Activated T-cell treated with anti-CD3 and anti-CD28 coated beads, Interleukin-2, amount 50 U/mL, for 1 hour (primary cell): ENCODE measurements around the gene APOB.
"Not testable (repeated sequence)": the region's sequence is repeated elsewhere in the genome, so short reads cannot be mapped to it uniquely, and the experiment has no call there.

ENCODE experiments used
- DNase-seq: peaks from one replicate; pipeline ENCODE4 v3.0.0-alpha.2; 2020

The APOB gene

GRCh38 chr2:21032338-21033236 is 11.3 kb downstream of the APOB start:
- no peak for DNase-seq

- DNase-seq, result no peak
These were observed 12.6 kb downstream of the APOB start for GRCh38 chr2:21030983-21031968.

- DNase-seq, result no peak
These were observed 14.4 kb downstream of the APOB start for GRCh38 chr2:21029519-21029918.

- not testable (repeated sequence) for DNase-seq
These were observed 14.9 kb downstream of the APOB start for GRCh38 chr2:21028951-21029350.

GRCh38 chr2:21028021-21028947 is 15.6 kb downstream of the APOB start:
- no peak for DNase-seq

GRCh38 chr2:21026479-21027282 is 17.2 kb downstream of the APOB start:
- DNase-seq, result no peak

GRCh38 chr2:21025690-21026478 is 18.0 kb downstream of the APOB start:
- no peak for DNase-seq

GRCh38 chr2:21024722-21025389 is 19.0 kb downstream of the APOB start:
- no peak for DNase-seq

GRCh38 chr2:21024198-21024597 is 19.7 kb downstream of the APOB start:
- no peak for DNase-seq

- DNase-seq, result no peak
These were observed 20.3 kb downstream of the APOB start for GRCh38 chr2:21023419-21024181.

GRCh38 chr2:21022792-21023367 is 21.0 kb downstream of the APOB start:
- DNase-seq, result no peak

- DNase-seq, result no peak
These were observed 22.4 kb downstream of the APOB start for GRCh38 chr2:21021430-21021829.

- DNase-seq, result no peak
These were observed 23.1 kb downstream of the APOB start for GRCh38 chr2:21020668-21021288.

- DNase-seq, result no peak
These were observed 23.7 kb downstream of the APOB start for GRCh38 chr2:21020031-21020667.

- no peak for DNase-seq
These were observed 24.2 kb downstream of the APOB start for GRCh38 chr2:21019678-21020021.

- no peak for DNase-seq
These were observed 24.7 kb downstream of the APOB start for GRCh38 chr2:21019000-21019677.

- no peak for DNase-seq
These were observed 25.6 kb downstream of the APOB start for GRCh38 chr2:21018290-21018689.
